ENCODE data around the gene TRPM2.
"Not testable (repeated sequence)": the region's sequence is repeated elsewhere in the genome, so short reads cannot be mapped to it uniquely, and the experiment has no call there.

The TRPM2 gene

DNA sequence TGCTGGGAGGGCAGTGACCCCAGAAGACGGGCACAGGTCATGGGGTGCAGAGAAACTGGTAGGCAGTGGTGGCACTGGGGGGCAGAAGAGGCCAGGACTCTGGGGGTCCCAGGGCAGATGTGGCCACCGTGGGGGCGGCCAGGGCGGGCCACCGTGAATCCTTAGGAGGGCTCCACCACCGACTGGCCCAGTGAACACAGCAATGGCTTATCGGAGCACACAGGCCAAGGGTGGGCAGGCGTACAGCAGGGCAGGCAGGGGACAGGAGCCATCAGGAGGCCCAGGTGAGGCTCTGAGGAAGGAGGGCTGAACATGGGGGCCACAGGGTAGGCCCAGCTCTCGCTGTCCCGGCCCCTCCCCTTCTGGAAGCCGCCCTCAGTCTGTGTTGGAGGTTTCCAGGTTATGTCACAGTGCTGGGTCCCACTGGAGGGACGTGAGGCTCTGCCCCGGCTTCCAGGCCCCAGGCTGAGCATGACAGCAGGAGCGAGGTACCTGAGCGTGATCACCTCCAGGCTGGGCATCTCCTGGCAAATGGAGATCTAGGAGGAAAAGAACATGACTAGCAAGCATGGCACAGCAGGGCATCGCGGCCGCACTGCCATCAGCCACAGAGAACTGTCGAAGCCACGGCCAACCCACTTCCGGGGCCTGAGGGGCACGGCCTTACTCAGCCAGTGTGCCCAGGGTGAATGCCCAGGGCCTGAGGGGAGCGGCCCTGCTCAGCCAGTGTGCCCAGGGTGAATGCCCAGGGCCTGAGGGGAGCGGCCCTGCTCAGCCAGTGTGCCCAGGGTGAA lies 18.0 kb upstream of the TRPM2 start:
- DNase-seq: no peak

- DNase-seq: no peak
These were observed 16.0 kb upstream of the TRPM2 start for GRCh38 chr21:44337449-44337848.

DNA sequence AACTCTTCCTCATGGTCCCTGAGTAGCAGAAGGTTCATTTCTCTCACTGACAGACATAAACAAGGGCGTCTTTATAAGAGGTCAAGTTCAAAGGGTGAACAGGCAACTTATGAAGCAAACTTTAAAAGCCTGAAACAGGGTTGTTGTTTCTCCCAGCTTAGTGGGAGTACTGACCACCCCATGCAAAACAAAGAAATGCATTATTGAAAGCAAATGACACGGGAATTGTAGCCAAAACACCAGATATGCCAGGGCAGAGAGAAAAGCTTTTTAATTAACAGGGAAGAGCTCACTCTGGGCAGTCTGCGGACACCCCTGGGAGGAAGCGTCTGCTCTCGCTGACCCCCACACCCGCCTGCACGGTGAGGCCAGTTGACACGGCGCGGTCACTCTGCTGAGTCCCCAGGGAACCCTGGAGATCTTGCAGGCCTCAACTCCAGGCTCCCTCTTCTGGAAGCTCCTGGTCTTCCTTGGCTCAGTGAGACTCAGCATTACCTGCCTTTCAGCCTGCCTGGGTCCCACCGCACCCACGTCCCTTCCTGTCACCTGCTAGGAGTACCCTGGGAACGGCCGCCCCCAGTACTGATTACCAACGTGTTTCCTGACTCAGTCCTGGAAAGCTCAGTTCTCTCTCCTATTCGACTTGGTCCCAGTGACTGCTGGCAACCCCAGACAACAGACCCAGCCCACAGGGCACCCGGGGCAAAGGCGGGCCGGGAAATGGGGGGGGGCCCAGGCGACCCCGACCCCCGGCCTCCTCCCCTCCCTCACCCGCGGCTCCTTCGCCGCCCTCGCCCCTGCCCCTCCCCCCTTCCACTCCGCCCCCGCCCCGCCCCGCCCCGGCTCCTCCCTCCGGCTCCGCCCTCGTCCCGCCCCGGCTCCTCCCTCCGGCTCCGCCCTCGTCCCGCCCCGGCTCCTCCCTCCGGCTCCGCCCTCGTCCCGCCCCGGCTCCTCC lies 15.2 kb upstream of the TRPM2 start:
- peak; percentile 35 for DNase-seq

DNA sequence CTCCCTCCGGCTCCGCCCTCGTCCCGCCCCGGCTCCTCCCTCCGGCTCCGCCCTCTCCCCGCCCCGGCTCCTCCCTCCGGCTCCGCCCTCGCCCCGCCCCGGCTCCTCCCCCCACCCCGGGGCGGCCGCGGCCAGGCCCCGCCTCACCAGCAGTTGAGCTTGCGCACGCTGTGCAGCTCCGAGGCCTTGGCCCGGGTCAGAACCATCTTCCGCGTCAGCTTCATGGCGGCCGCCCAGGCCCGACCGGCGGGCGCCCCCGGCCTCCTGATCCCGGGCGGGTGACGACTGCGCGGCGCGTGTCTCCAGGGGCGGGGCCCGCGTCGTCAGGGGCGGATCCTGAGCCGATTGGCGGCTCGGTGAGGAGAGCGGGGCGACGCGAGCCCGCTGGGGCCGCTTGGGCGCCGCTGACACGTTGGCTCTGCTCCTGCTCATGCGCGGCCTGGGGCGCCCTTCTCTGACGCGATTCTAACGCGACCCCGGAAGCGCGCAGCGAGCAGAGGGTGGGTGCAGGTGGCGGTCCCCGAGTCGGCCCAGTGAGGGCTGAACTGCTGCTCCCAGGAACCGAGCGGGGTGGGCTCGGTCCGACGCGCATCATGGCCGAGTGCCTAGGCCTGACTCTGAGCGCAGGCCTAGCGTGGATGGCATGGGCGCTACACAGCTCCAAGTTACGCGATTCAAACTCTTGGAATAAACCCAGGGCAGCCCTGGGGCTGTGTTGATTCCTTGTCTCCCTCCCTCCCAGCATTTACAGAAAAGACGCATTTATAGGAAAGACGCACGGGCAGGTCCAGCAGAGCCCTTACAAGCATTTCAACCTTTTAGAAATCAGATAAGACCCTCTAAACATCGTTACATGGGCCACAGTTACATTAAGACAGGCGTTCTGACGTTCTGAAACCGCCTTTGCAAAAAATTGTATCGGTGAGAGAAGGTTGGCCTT lies 14.2 kb upstream of the TRPM2 start, which contains the start of gene CFAP410:
Gene CFAP410, minus strand, starts transcription at position 420 of the 940 bp plus-strand sequence. Its CDS starts 196 bp downstream, at position 224.
- DNase-seq: peak; percentile 96

- not testable (repeated sequence) for DNase-seq
These were observed 11.5 kb upstream of the TRPM2 start for GRCh38 chr21:44341726-44342458.

DNA sequence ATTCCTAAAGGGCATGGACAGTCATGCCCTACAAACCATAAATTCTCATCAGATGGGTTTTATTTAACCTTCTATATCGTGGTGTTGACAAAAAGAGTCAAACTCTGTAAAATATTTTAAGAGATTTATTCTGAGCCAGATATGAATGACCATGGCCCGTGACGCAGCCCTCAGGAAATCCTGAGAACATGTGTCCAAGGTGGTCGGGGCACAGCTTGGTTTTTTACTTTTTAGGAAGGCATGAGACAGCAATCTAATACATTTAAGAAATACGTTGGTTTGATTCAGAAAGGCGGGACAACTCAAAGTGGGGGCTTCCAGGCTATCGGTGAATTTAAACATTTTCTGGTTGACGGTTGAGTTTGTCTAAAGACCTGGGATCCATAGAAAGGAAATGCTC lies 10.4 kb upstream of the TRPM2 start:
- DNase-seq: not testable (repeated sequence)

DNA sequence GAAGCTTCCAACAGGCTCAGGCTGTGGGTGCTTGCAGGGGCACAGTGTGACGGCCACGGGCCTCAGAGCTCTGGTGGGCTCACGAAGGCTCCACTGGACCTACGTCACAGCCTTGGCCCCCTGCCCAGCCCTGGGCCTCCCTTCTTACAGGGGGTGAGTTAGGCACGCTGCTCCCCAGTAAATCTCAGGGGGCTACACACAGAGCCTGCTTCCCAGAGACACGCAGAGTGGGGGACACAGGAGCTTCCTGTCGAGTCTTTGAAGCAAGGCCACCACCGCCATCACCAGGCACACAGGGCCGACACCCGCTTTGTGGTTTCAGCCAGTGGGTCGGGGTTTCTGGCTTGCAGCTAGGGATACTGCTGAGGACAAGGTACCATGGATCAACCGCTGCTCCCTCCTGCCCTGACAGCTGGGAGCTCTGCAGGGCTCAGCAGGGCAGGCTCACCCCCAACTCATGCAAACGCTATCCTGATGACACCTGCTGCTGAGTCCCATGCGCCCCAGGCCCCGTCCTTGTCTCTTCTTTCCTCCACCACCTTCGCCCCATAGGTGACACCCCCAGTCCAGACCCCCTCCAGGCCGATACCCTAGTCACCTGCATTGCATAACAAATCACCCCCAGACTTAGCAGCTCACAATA lies 8.8 kb upstream of the TRPM2 start:
- no peak for DNase-seq

- no peak for DNase-seq
These were observed 7.9 kb upstream of the TRPM2 start for GRCh38 chr21:44345495-44345894.

GRCh38 chr21:44347911-44348451 lies 5.4 kb upstream of the TRPM2 start:
- DNase-seq: no peak

DNA sequence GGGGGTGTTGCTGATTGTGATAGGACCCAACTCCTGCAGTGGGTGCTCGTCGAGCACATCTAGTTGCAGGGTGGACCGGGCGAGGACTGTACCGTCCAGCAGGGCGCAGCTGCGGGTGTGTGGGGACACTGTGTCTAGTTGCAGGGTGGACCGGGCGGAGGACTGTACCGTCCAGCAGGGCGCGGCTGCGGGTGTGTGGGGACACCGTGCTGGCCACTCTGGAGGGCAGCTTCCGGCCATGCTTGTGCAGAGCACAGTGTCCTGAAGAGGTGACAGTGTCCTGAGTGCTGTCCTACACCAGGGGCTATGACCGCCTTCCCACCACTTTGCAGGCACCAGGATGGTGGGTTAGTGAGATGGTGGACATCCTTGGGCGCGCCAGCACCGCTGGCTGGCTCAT lies 4.6 kb upstream of the TRPM2 start:
- no peak for DNase-seq

DNA sequence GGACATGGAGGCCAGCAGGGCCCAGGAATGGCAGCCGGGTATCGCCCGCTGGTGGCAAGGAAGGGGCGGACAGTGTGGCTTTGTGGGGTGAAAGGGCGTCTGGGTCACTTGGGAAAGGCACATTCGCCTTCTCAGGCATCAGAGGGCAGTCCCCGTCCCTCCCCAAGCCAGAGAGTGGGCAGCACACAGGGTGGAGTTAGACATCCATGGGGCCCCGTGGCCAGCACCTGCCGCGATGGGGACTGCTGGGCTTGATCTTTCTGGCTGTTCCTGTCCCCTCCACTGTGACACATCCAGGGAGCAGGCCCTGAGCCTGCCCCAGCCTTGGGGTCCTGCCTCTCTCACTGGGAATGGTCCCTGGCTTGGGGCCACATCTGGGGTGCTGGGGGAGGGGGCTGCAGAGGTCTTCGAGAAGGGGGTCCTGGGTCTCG lies 4.0 kb upstream of the TRPM2 start:
- DNase-seq: no peak

- no peak for DNase-seq
These were observed 3.3 kb upstream of the TRPM2 start for GRCh38 chr21:44349847-44350772.

DNA sequence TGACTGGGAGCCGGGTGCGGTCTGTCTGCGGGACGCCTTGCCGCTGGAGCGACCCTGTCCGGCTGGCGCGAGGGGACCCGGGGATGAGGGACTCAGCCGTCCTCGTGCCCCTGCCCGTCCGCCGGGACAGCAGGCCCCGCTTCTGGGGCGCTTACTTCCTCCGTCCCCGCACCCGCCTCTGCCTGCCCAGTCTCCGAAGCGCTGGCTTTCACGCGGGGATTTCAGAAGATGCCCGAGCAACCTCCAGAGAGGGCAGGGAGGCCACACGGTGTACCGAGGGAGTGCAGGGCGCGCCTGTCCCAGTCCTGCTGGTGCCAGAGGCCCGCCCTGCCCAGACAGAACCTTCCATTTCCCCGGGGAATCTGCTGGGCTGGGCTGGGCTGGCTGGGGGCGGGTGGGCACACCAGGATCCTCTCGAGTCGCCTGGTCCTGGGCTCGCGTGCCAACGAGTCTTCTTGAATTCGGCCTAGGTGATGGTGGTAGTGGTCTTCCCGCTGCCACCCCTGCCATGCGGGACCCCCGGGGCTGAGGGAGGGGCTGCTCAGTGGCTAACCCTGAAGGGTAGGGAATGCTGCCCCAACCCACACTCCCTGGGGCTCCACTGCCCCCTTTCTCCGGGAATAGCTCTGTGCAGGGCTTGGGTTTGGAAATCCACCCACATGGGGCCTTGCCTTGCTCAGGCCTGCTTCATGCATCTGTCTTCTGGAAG lies 2.5 kb upstream of the TRPM2 start:
- DNase-seq: no peak

DNA sequence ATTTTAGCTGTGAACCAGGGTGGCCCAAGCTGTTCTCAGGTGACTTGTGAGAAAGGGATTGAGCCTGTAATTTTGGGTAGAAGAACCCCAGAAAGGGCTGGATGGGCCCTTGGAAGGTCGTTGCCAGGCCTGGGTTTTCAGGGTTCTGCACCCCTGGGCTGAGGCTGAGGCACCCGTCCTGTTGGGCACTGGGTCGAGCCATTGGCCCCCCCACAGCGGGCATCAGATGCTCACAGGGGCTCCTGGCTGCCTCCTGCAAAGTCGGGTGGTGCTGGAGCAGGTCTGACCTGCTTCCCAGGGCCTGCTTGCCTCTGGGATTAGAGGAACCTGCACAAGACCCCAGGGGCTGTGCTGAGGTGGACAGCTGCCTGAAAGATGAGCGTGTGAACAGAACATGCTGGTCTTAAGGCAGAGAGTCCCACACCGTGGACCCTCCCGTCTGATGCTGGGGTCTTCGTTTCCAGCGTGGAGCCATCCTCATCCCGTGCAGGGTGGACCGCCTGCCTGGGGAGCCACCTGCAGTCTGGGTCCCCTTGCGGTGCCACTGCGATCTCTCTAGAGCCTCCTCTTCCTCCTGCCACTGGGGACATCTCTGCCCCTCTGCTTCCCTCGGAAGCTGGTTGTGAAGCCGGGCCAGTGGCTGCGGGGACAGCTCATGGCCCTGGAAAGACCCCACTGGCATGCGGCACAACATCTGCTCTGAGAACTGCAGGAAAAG lies 1.7 kb upstream of the TRPM2 start:
- DNase-seq: no peak

- no peak for DNase-seq
These were observed 1.1 kb upstream of the TRPM2 start for GRCh38 chr21:44352253-44352860.

GRCh38 chr21:44354001-44354405 lies 582 bp downstream of the TRPM2 start:
- no peak for DNase-seq

DNA sequence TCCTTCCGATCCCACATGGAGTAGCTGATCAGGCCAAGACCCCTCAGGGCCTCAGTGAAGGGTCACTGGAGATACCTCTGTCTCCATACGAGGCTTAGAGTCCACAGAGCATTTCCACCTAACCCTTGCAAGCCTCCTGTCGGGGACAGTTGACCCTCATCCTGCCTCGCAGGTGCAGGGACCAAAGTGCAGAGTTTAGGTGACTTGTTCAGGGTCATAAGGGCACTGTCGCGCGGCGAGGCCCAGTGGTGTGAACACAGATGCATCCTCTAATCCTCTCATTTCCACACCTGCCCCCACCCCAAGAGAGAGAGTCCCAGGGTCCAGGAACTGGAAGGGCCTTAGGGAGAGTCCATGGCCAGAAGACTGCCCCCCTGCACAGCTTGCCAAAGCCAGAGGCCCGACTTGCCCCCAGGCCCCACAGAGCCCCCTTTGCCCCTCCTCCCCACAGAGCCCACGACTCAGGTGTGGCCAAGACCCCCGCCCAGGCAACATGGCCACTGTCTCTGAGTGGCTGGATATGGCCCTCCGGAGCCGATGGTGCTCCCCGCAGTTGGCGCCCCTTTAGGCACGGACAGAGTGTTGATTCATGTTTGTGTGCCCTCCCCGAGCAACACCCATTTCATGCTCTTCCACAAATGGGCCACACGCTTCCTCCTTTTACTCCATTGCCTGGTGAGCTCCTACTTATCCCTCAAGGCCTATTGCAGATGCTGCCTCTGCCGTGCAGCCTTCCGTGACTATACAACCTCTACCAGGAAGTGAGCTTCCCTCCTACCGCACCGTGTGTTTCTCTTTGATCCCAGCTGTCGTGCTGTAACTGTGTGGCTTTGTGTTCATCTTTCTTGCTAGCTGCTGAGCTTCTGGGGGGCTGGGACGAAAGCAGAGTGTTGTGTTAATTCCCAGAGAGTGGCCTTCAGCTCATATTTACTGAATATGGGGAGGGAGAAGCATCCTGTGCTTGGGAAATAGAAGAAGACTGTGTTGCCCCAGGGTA lies 1.7 kb downstream of the TRPM2 start:
- DNase-seq: no peak
